ENCODE results near the gene KCNS3. TPM values are rescaled to one million over a fixed set of nuclear protein-coding genes. Genes with fewer than 3 reads are reported as not detected.

Gene KCNS3
- total and polyA plus RNA-seq, 2 of the 4 experiments (the other 2 are of a cell fraction): 2.9 to 4.3 TPM

GRCh38 chr2:17894005-17894404 is 15.5 kb downstream of the KCNS3 start:
- H2BK5ac ChIP-seq (ENCODE audit: low read depth, low read length, poor library complexity, severe bottlenecking): no peak overlapping the region
- no peak overlapping the region for H3K18ac ChIP-seq (ENCODE audit: low read depth, low read length)
- no peaks in the 10 kb centered on the region for H3K27me3 ChIP-seq (ENCODE audit: control insufficient read depth, insufficient read depth, low read length)
- dilution Hi-C loops (cut with HindIII; ENCODE audit: low sequenced_read_pairs, unreplicated experiment): no loop called here
- no peaks in the 10 kb centered on the region for H3K9me3 ChIP-seq (ENCODE audit: control insufficient read depth, insufficient read depth, low read length)
- no peak overlapping the region for H3K14ac ChIP-seq (replicated peaks; ENCODE audit: low read depth, low read length)
- no peaks in the 10 kb centered on the region for H3K79me1 ChIP-seq (ENCODE audit: low read depth in 1 of 2, low read length in 2 of 2)
- ChIA-PET POLR2A (ENCODE audit: unreplicated experiment) (no interaction called here), CTCF (no interaction called here)
- no peak overlapping the region for H2AFZ ChIP-seq (replicated peaks; ENCODE audit: low read length, poor library complexity)
- H2AK9ac ChIP-seq (replicated peaks; ENCODE audit: low read depth, low read length, poor library complexity): no peak overlapping the region
- H3K4me2 ChIP-seq (ENCODE audit: low read depth, low read length): no peak overlapping the region
- no peak overlapping the region for H2BK15ac ChIP-seq (ENCODE audit: low read depth, low read length)
- no peak overlapping the region for H3K23ac ChIP-seq (ENCODE audit: low read depth, low read length)
- no peak overlapping the region for H2BK20ac ChIP-seq (ENCODE audit: low read depth, low read length)
- H4K8ac ChIP-seq (ENCODE audit: low read depth in 2 of 2, low read length in 2 of 2): no peak overlapping the region
- H3K9ac ChIP-seq (ENCODE audit: low read depth, low read length): no peak overlapping the region
- H3K9me1 ChIP-seq (ENCODE audit: insufficient read depth, low read length): no peaks in the 10 kb centered on the region
- in situ Hi-C loops (cut with MboI; ENCODE audit: low sequenced_read_pairs): no loop called here
- TF ChIP-seq CHD1 (IDR thresholded peaks at IDR 0.05; ENCODE audit: low read depth, low read length) (no peak), BHLHE40 (IDR thresholded peaks at IDR 0.05; ENCODE audit: low read depth, low read length) (no peak), SMC3 (IDR thresholded peaks at IDR 0.05; ENCODE audit: low read depth, low read length) (no peak), RFX5 (IDR thresholded peaks at IDR 0.05; ENCODE audit: low read depth, low read length) (no peak), MAFK (IDR thresholded peaks at IDR 0.05; ENCODE audit: low read depth, low read length) (no peak), RAD21 (IDR thresholded peaks at IDR 0.05; ENCODE audit: low read length) (no peak), POLR2A (IDR thresholded peaks at IDR 0.05; ENCODE audit: low read depth, low read length) (no peak), FOS (IDR thresholded peaks at IDR 0.05; ENCODE audit: low read depth, low read length) (no peak), MXI1 (IDR thresholded peaks at IDR 0.05; ENCODE audit: borderline replicate concordance, low read depth, low read length) (no peak), CTCF (conservative IDR thresholded peaks at IDR 0.05; ENCODE audit: low read depth, low read length) (no peak), CEBPB (IDR thresholded peaks at IDR 0.05; ENCODE audit: low read depth, low read length) (no peak), USF2 (IDR thresholded peaks at IDR 0.05; ENCODE audit: low read depth, low read length) (no peak), NFE2L2 (IDR thresholded peaks at IDR 0.05; ENCODE audit: low read depth, low read length) (no peak), MAZ (IDR thresholded peaks at IDR 0.05; ENCODE audit: borderline replicate concordance, low read depth, low read length) (no peak), ELK1 (IDR thresholded peaks at IDR 0.05; ENCODE audit: borderline replicate concordance, low read depth, low read length) (no peak)
- no peak overlapping the region for H3K27ac ChIP-seq (ENCODE audit: insufficient read depth, low read length)
- no peak overlapping the region for H2BK120ac ChIP-seq (ENCODE audit: low read depth, low read length)
- WGBS, 2 experiments (ENCODE audit: extremely low coverage in 2 of 2, insufficient read length in 1 of 2): no CpG with 5 or more reads among the region's 1 CpG
- H3K4ac ChIP-seq (ENCODE audit: low read depth, low read length): no peak overlapping the region
- BruUV-seq (replicated peaks): no TSS peak
- H3K4me1 ChIP-seq (ENCODE audit: control insufficient read depth, insufficient read depth, low read length): no peaks in the 10 kb centered on the region
- ATAC-seq (ENCODE audit: low read depth) (no peak), DNase-seq (peak; percentile 14)
- H4K20me1 ChIP-seq (ENCODE audit: insufficient read depth, low read length): no peaks in the 10 kb centered on the region
- no peak overlapping the region for H3K56ac ChIP-seq (ENCODE audit: extremely low read depth, insufficient read depth, low read length)
- H4K5ac ChIP-seq (ENCODE audit: low read depth, low read length): no peak overlapping the region
- H2AK5ac ChIP-seq (ENCODE audit: low read depth, low read length): no peak overlapping the region
- no peak overlapping the region for H4K91ac ChIP-seq (ENCODE audit: insufficient read depth, low read depth, low read length)
- intact Hi-C loops (cut with micrococcal nuclease): no loop called here
- H3K4me3 ChIP-seq (ENCODE audit: insufficient read depth, low read depth, low read length): no peak overlapping the region
- no peaks in the 10 kb centered on the region for H3K36me3 ChIP-seq (ENCODE audit: control insufficient read depth, insufficient read depth, low read length)

Data from IMR-90 (cell line).